RPMI8226 (cell line): ENCODE measurements around the gene HPSE2.
"Not testable (repeated sequence)": the region's sequence is repeated elsewhere in the genome, so short reads cannot be mapped to it uniquely, and the experiment has no call there.

ENCODE experiments used
- DNase-seq: peaks from one replicate; pipeline ENCODE4 v3.0.0-alpha.2; 2015

HPSE2 gene

GRCh38 chr10:99235658-99236626 is at the start of gene HPSE2:
HPSE2 (minus strand) TSS chr10:99235852.
- DNase-seq: no peak

GRCh38 chr10:99280472-99280871 is 44.8 kb upstream of the HPSE2 start:
- no peak for DNase-seq

GRCh38 chr10:99279626-99280111 is 44.0 kb upstream of the HPSE2 start:
- no peak for DNase-seq

GRCh38 chr10:99276848-99277486 is 41.3 kb upstream of the HPSE2 start:
- DNase-seq: no peak

GRCh38 chr10:99266383-99266782 is 30.7 kb upstream of the HPSE2 start:
- no peak for DNase-seq

- DNase-seq: no peak
Observed at GRCh38 chr10:99248824-99249223, 13.2 kb upstream of the HPSE2 start.

GRCh38 chr10:99247893-99248292 is 12.2 kb upstream of the HPSE2 start:
- DNase-seq: not testable (repeated sequence)

GRCh38 chr10:99236627-99237309 is 1.1 kb upstream of the HPSE2 start:
- DNase-seq: no peak

GRCh38 chr10:99234791-99235657 is 628 bp downstream of the HPSE2 start:
- no peak for DNase-seq

- DNase-seq: peak; percentile 72
Observed at GRCh38 chr10:99234041-99234790, 1.4 kb downstream of the HPSE2 start.

GRCh38 chr10:99233689-99234037 is 2.0 kb downstream of the HPSE2 start:
- DNase-seq: no peak

- DNase-seq: no peak
Observed at GRCh38 chr10:99233000-99233688, 2.5 kb downstream of the HPSE2 start.

GRCh38 chr10:99232360-99232999 is 3.2 kb downstream of the HPSE2 start:
- no peak for DNase-seq

- no peak for DNase-seq
Observed at GRCh38 chr10:99224766-99225165, 10.9 kb downstream of the HPSE2 start.

- no peak for DNase-seq
Observed at GRCh38 chr10:99207340-99207739, 28.3 kb downstream of the HPSE2 start.

- no peak for DNase-seq
Observed at GRCh38 chr10:99203310-99203709, 32.3 kb downstream of the HPSE2 start.

GRCh38 chr10:99172950-99173349 is 62.7 kb downstream of the HPSE2 start:
- DNase-seq: no peak

- DNase-seq: peak; percentile 9
Observed at GRCh38 chr10:99172128-99172738, 63.4 kb downstream of the HPSE2 start.

GRCh38 chr10:99170116-99170675 is 65.5 kb downstream of the HPSE2 start:
- DNase-seq: no peak

- no peak for DNase-seq
Observed at GRCh38 chr10:99161165-99161564, 74.5 kb downstream of the HPSE2 start.
